PC-3 (cell line): Measurements from ENCODE around the gene ITK. TPM values are rescaled to one million over a fixed set of nuclear protein-coding genes. Genes with fewer than 3 reads are reported as not detected.

Experiments used
- ATAC-seq: fragments of 200-7000 bp; cut with Tn5 transposase; 2 replicates; pipeline ENCODE4 v1.9.1; 2020; ENCODE audit warnings: mild to moderate bottlenecking, moderate library complexity
- BruUV-seq: library from RNA; stranded (reverse); fragments of 400-500 nt; replicated peaks from 2 replicates; lab custom pipeline; 2021; lab: Mats Ljungman, UMichigan
- CTCF ChIA-PET: fragments of 300-600 bp; sonication (Branson Sonifier 250); formaldehyde crosslinking; loops from one replicate; lab custom pipeline; 2022; ENCODE audit warnings: antibody characterized with exemption; lab: Charles Lee
- POLR2A ChIA-PET: fragments of 300-600 bp; sonication (Branson Sonifier 250); formaldehyde crosslinking; loops from one replicate; lab custom pipeline; 2022; ENCODE audit warnings: antibody characterized with exemption; ENCODE audit not compliant: unreplicated experiment; lab: Charles Lee
- DNase-seq: peaks from one replicate; pipeline ENCODE4 v3.0.0-alpha.2; 2015
- H2AFZ ChIP-seq: fragments of 300-600 bp; sonication (generic); 2 replicates; pipeline ENCODE4 v1.6.0; 2016; ENCODE audit warnings: antibody characterized with exemption, low read length
- H3F3A ChIP-seq: fragments of 300-600 bp; sonication (generic); one replicate; pipeline ENCODE4 v1.6.0; 2017; ENCODE audit warnings: antibody characterized with exemption, low read length, control low read depth, mild to moderate bottlenecking; ENCODE audit not compliant: unreplicated experiment
- H3K27ac ChIP-seq: fragments of 300-600 bp; sonication (generic); 2 replicates; pipeline ENCODE4 v1.5.1; 2016; ENCODE audit warnings: mild to moderate bottlenecking, low read length
- H3K27me3 ChIP-seq: fragments of 300-600 bp; sonication (generic); 2 replicates; pipeline ENCODE4 v1.6.1; 2016; ENCODE audit warnings: low read length, mixed read lengths
- H3K36me3 ChIP-seq: fragments of 300-600 bp; sonication (generic); 2 replicates; pipeline ENCODE4 v1.6.1; 2016; ENCODE audit warnings: low read depth, mixed run types, low read length, mixed read lengths
- H3K4me1 ChIP-seq: fragments of 300-600 bp; sonication (generic); 2 replicates; pipeline ENCODE4 v1.5.1; 2016; ENCODE audit warnings: low read length; ENCODE audit not compliant: insufficient read depth
- H3K4me2 ChIP-seq: fragments of 300-600 bp; sonication (generic); 2 replicates; pipeline ENCODE4 v1.6.0; 2016; ENCODE audit warnings: low read length
- H3K4me3 ChIP-seq: fragments of 300-600 bp; sonication (generic); 2 replicates; pipeline ENCODE4 v1.5.1; 2016; ENCODE audit warnings: mild to moderate bottlenecking, low read length, mixed read lengths
- H3K79me2 ChIP-seq: fragments of 300-600 bp; sonication (generic); 2 replicates; pipeline ENCODE4 v1.6.1; 2017; ENCODE audit warnings: low read length, mixed read lengths
- H3K9ac ChIP-seq: fragments of 300-600 bp; sonication (generic); 2 replicates; pipeline ENCODE4 v1.6.0; 2016; ENCODE audit warnings: mild to moderate bottlenecking, low read length
- H3K9me2 ChIP-seq: fragments of 300-600 bp; sonication (generic); replicated peaks from 2 replicates; pipeline ENCODE4 v1.6.1; 2016; ENCODE audit warnings: mixed run types, low read length, mixed read lengths
- H3K9me3 ChIP-seq: fragments of 300-600 bp; sonication (generic); 2 replicates; pipeline ENCODE4 v1.6.1; 2016; ENCODE audit warnings: low read length, mixed read lengths
- H4K20me1 ChIP-seq: fragments of 300-600 bp; sonication (generic); 2 replicates; pipeline ENCODE4 v1.6.1; 2016; ENCODE audit warnings: low read length, mixed read lengths
- CTCF ChIP-seq: fragments of 300-600 bp; sonication (generic); conservative IDR thresholded peaks from 2 replicates; pipeline ENCODE4 v1.5.1; 2017; ENCODE audit warnings: antibody characterized with exemption, low read depth, mild to moderate bottlenecking, low read length
- EZH2 ChIP-seq: fragments of 300-600 bp; sonication (generic); IDR thresholded peaks from one replicate; pipeline ENCODE4 v1.6.1; 2017; ENCODE audit warnings: antibody characterized with exemption, mild to moderate bottlenecking, low read length; ENCODE audit not compliant: unreplicated experiment
- EZH2phosphoT487 ChIP-seq: fragments of 300-600 bp; sonication (generic); IDR thresholded peaks from 2 replicates; pipeline ENCODE4 v1.6.1; 2018; ENCODE audit warnings: mild to moderate bottlenecking, antibody characterized with exemption, low read length, borderline replicate concordance
- intact Hi-C: fragments of 100-400 bp; cut with micrococcal nuclease; formaldehyde crosslinking; loops from 2 replicates; pipeline ENCODE4 v1.9.0; 2023
- total RNA-seq: library from RNA; depleted of rRNA; stranded (reverse); fragments of >200 nt; gene quantifications from 2 replicates; pipeline ENCODE4 v1.2.3, GENCODE V29; 2014

The ITK gene
- total RNA-seq, 1 experiment from 2014 or later: 0.69 TPM

GRCh38 chr5:157186309-157187045 lies 5.8 kb downstream of the ITK start:
- H3K9me3 ChIP-seq: no peaks in the 10 kb centered on the region
- H3K36me3 ChIP-seq: no peaks in the 10 kb centered on the region
- no peaks in the 10 kb centered on the region for H3F3A ChIP-seq
- TF ChIP-seq CTCF (no peak), EZH2phosphoT487 (no peak), EZH2 (no peak)
- CTCF ChIA-PET: no interaction called here
- intact Hi-C loops: no loop called here
- H3K9me2 ChIP-seq: no peaks in the 10 kb centered on the region
- BruUV-seq: no TSS peak
- H3K27ac ChIP-seq: no peak overlapping the region
- H3K4me3 ChIP-seq: no peak overlapping the region
- H3K4me1 ChIP-seq: no peaks in the 10 kb centered on the region
- H4K20me1 ChIP-seq: no peaks in the 10 kb centered on the region
- POLR2A ChIA-PET: no interaction called here
- peaks cover 88% of the 10 kb centered on the region for H3K27me3 ChIP-seq
- no peak overlapping the region for H2AFZ ChIP-seq
- ATAC-seq: no peak
- H3K79me2 ChIP-seq: no peaks in the 10 kb centered on the region
- no peak overlapping the region for H3K9ac ChIP-seq
- H3K4me2 ChIP-seq: no peak overlapping the region
- no peak for DNase-seq

GRCh38 chr5:157187046-157187754 lies 6.6 kb downstream of the ITK start:
- ChIA-PET POLR2A (no interaction called here), CTCF (no interaction called here)
- DNase-seq (no peak), ATAC-seq (no peak)
- Histone ChIP-seq H3K27me3 (peaks cover 88% of the 10 kb centered on the region), H3K4me3 (no peak overlapping the region), H3K9me2 (no peaks in the 10 kb centered on the region), H3K4me1 (no peaks in the 10 kb centered on the region), H3K79me2 (no peaks in the 10 kb centered on the region), H3F3A (no peaks in the 10 kb centered on the region), H2AFZ (no peak overlapping the region), H3K4me2 (no peak overlapping the region), H3K36me3 (no peaks in the 10 kb centered on the region), H3K9ac (no peak overlapping the region), H3K27ac (no peak overlapping the region), H4K20me1 (no peaks in the 10 kb centered on the region), H3K9me3 (no peaks in the 10 kb centered on the region)
- intact Hi-C loops: no loop called here
- no TSS peak for BruUV-seq
- TF ChIP-seq CTCF: no peak
- no peak for TF ChIP-seq EZH2phosphoT487

GRCh38 chr5:157188270-157188669 lies 7.6 kb downstream of the ITK start:
- no peaks in the 10 kb centered on the region for H3K9me2 ChIP-seq
- peaks cover 90% of the 10 kb centered on the region for H3K27me3 ChIP-seq
- no peaks in the 10 kb centered on the region for H3K9me3 ChIP-seq
- ChIA-PET CTCF (no interaction called here), POLR2A (no interaction called here)
- H2AFZ ChIP-seq: no peak overlapping the region
- no peak for DNase-seq
- no peaks in the 10 kb centered on the region for H3K79me2 ChIP-seq
- no peak overlapping the region for H3K4me3 ChIP-seq
- no TSS peak for BruUV-seq
- no peak for ATAC-seq
- H3F3A ChIP-seq: no peaks in the 10 kb centered on the region
- H3K9ac ChIP-seq: no peak overlapping the region
- H3K4me2 ChIP-seq: no peak overlapping the region
- H3K27ac ChIP-seq: no peak overlapping the region
- intact Hi-C loops: no loop called here
- no peaks in the 10 kb centered on the region for H4K20me1 ChIP-seq
- no peaks in the 10 kb centered on the region for H3K4me1 ChIP-seq
- TF ChIP-seq EZH2: no peak
- no peak for TF ChIP-seq CTCF
- TF ChIP-seq EZH2phosphoT487: no peak
- H3K36me3 ChIP-seq: no peaks in the 10 kb centered on the region
